WTC11 (cell line): Measurements from ENCODE around the gene ZFAND3. TPM values are rescaled to one million over a fixed set of nuclear protein-coding genes. Genes with fewer than 3 reads are reported as not detected.

ENCODE experiments used
- ATAC-seq: fragments of 200-7000 bp; cut with Tn5 transposase; 2 replicates; pipeline ENCODE4 v1.10.0; 2021; ENCODE audit warnings: mild to moderate bottlenecking, moderate library complexity
- CTCF ChIA-PET: fragments of 300-600 bp; sonication (Branson Sonifier 250); formaldehyde crosslinking; loops from one replicate; lab custom pipeline; 2021; ENCODE audit warnings: antibody characterized with exemption; lab: Charles Lee
- POLR2A ChIA-PET: fragments of 350-600 bp; sonication (Branson Sonifier 250); formaldehyde crosslinking; loops from one replicate; lab custom pipeline; 2021; ENCODE audit warnings: antibody characterized with exemption; lab: Charles Lee
- DNase-seq: peaks from one replicate; pipeline ENCODE4 v3.0.0; 2021; ENCODE audit warnings: low spot score
- H3K27ac Mint-ChIP-seq: 2 replicates; pipeline ENCODE4 v1.8.0; 2021; ENCODE audit warnings: mixed read lengths
- H3K27me3 Mint-ChIP-seq: 2 replicates; pipeline ENCODE4 v1.8.0; 2021; ENCODE audit warnings: low read depth, mild to moderate bottlenecking, moderate library complexity, mixed read lengths
- H3K36me3 Mint-ChIP-seq: 2 replicates; pipeline ENCODE4 v1.8.0; 2021; ENCODE audit warnings: mixed read lengths
- H3K4me1 Mint-ChIP-seq: 2 replicates; pipeline ENCODE4 v1.8.0; 2022; ENCODE audit warnings: mixed read lengths
- H3K4me3 Mint-ChIP-seq: 2 replicates; pipeline ENCODE4 v1.8.0; 2021; ENCODE audit warnings: mild to moderate bottlenecking, moderate library complexity, mixed read lengths
- H3K9me3 Mint-ChIP-seq: 2 replicates; pipeline ENCODE4 v1.8.0; 2021; ENCODE audit warnings: mixed read lengths
- CREM ChIP-seq: sonication (generic); formaldehyde crosslinking; IDR thresholded peaks from 2 replicates; pipeline ENCODE4 v1.8.1; 2022; ENCODE audit warnings: mild to moderate bottlenecking, missing genetic modification reagents, moderate library complexity
- E2F5 ChIP-seq: sonication (generic); formaldehyde crosslinking; IDR thresholded peaks from 2 replicates; pipeline ENCODE4 v1.8.1; 2022; ENCODE audit warnings: mild to moderate bottlenecking, moderate library complexity, missing genetic modification reagents
- ERG ChIP-seq: fragments of 250-450 bp; sonication (Bioruptor Pico); IDR thresholded peaks from 2 replicates; pipeline ENCODE4 v1.8.0; 2021; ENCODE audit warnings: mild to moderate bottlenecking
- ETV6 ChIP-seq: sonication (generic); formaldehyde crosslinking; IDR thresholded peaks from 2 replicates; pipeline ENCODE4 v1.8.1; 2022; ENCODE audit warnings: mild to moderate bottlenecking, missing genetic modification reagents
- FOXP1 ChIP-seq: sonication (generic); formaldehyde crosslinking; IDR thresholded peaks from 2 replicates; pipeline ENCODE4 v1.8.0; 2022; ENCODE audit warnings: missing genetic modification reagents, mild to moderate bottlenecking, moderate library complexity, borderline replicate concordance
- HMGA2 ChIP-seq: fragments of 250-450 bp; sonication (Bioruptor Pico); IDR thresholded peaks from 2 replicates; pipeline ENCODE4 v1.4.0; 2021; ENCODE audit warnings: mild to moderate bottlenecking, moderate library complexity
- HMGXB4 ChIP-seq: sonication (generic); formaldehyde crosslinking; IDR thresholded peaks from 2 replicates; pipeline ENCODE4 v1.8.1; 2023; ENCODE audit warnings: mild to moderate bottlenecking, moderate library complexity, missing genetic modification reagents
- IRF1 ChIP-seq: sonication (generic); formaldehyde crosslinking; IDR thresholded peaks from 2 replicates; pipeline ENCODE4 v1.8.0; 2023; ENCODE audit warnings: missing genetic modification reagents
- MYBL2 ChIP-seq: sonication (generic); formaldehyde crosslinking; IDR thresholded peaks from 2 replicates; pipeline ENCODE4 v1.8.1; 2023; ENCODE audit warnings: mild to moderate bottlenecking, moderate library complexity, missing genetic modification reagents
- PRDM15 ChIP-seq: sonication (generic); formaldehyde crosslinking; IDR thresholded peaks from 2 replicates; pipeline ENCODE4 v1.8.0; 2022; ENCODE audit warnings: missing genetic modification reagents
- USF1 ChIP-seq: sonication (generic); formaldehyde crosslinking; IDR thresholded peaks from 2 replicates; pipeline ENCODE4 v1.8.0; 2022; ENCODE audit warnings: mild to moderate bottlenecking, missing genetic modification reagents
- ZMAT4 ChIP-seq: fragments of 250-450 bp; sonication (Bioruptor Pico); IDR thresholded peaks from 2 replicates; pipeline ENCODE4 v1.9.0; 2021; ENCODE audit warnings: mild to moderate bottlenecking
- ZNF219 ChIP-seq: sonication (generic); formaldehyde crosslinking; IDR thresholded peaks from 2 replicates; pipeline ENCODE4 v1.8.0; 2023; ENCODE audit warnings: missing genetic modification reagents, mild to moderate bottlenecking, borderline replicate concordance
- ZNF396 ChIP-seq: fragments of 250-450 bp; sonication (Bioruptor Pico); IDR thresholded peaks from 2 replicates; pipeline ENCODE4 v1.8.0; 2021; ENCODE audit warnings: mild to moderate bottlenecking, moderate library complexity, borderline replicate concordance
- ZNF425 ChIP-seq: fragments of 250-450 bp; sonication (Bioruptor Pico); conservative IDR thresholded peaks from 2 replicates; pipeline ENCODE4 v1.9.0; 2021; ENCODE audit warnings: mild to moderate bottlenecking
- ZNF512 ChIP-seq: sonication (generic); formaldehyde crosslinking; IDR thresholded peaks from 2 replicates; pipeline ENCODE4 v1.8.1; 2022; ENCODE audit warnings: missing genetic modification reagents, borderline replicate concordance
- ZNF671 ChIP-seq: fragments of 250-450 bp; sonication (Bioruptor Pico); IDR thresholded peaks from 2 replicates; pipeline ENCODE4 v1.8.0; 2021; ENCODE audit warnings: mild to moderate bottlenecking
- total RNA-seq: library from RNA; stranded (reverse); gene quantifications from 3 replicates; pipeline ENCODE4 v1.2.3, GENCODE V29; 2021

ZFAND3 gene
- total RNA-seq, 1 experiment from 2014 or later = 50.3 TPM

- ChIA-PET CTCF (interaction anchor here (0.7 to 0.8 kb wide), 3 partner anchors 38 to 444 kb away, joined by 3 to 4 read pairs (median 3); no protein-coding TSS in a partner anchor), POLR2A (no interaction called here)
- Mint-ChIP-seq H3K27ac (peak overlapping the region; percentile 68; the same call in 1 of the 2 replicates), H3K36me3 (no peaks in the 10 kb centered on the region), H3K27me3 (no peaks in the 10 kb centered on the region), H3K9me3 (no peaks in the 10 kb centered on the region), H3K4me1 (peaks cover 35% of the 10 kb centered on the region), H3K4me3 (no peak overlapping the region)
- no peak for TF ChIP-seq ZNF671 (CRISPR knock-in tag)
- TF ChIP-seq IRF1 (CRISPR knock-in tag) = no peak
- TF ChIP-seq PRDM15 = no peak
- TF ChIP-seq ETV6 (CRISPR knock-in tag) = no peak
- no peak for TF ChIP-seq ZMAT4 (CRISPR knock-in tag)
- DNase-seq = no peak
- no peak for ATAC-seq
Measured at GRCh38 chr6:38149531-38149930, 330.0 kb downstream of the ZFAND3 start.

GRCh38 chr6:38150021-38150420 lies 330.5 kb downstream of the ZFAND3 start:
- no peaks in the 10 kb centered on the region for H3K27me3 Mint-ChIP-seq
- ATAC-seq = no peak
- no peak for TF ChIP-seq FOXP1 (CRISPR knock-in tag)
- TF ChIP-seq ZNF425 (CRISPR knock-in tag) = no peak
- TF ChIP-seq MYBL2 (CRISPR knock-in tag) = no peak
- TF ChIP-seq HMGA2 (CRISPR knock-in tag) = no peak
- ChIA-PET POLR2A (no interaction called here), CTCF (interaction anchor here (0.5 to 0.8 kb wide), 3 partner anchors 53 to 445 kb away, joined by 3 to 4 read pairs (median 3); no protein-coding TSS in a partner anchor)
- no peak for DNase-seq
- H3K4me3 Mint-ChIP-seq = no peak overlapping the region
- H3K27ac Mint-ChIP-seq = no peak overlapping the region
- no peaks in the 10 kb centered on the region for H3K36me3 Mint-ChIP-seq
- H3K9me3 Mint-ChIP-seq = no peaks in the 10 kb centered on the region
- H3K4me1 Mint-ChIP-seq = peaks cover 31% of the 10 kb centered on the region

GRCh38 chr6:38150681-38151296 lies 331.3 kb downstream of the ZFAND3 start:
- ChIA-PET CTCF (no interaction called here), POLR2A (no interaction called here)
- ATAC-seq (no peak), DNase-seq (peak; percentile 6)
- H3K27me3 Mint-ChIP-seq = no peaks in the 10 kb centered on the region
- H3K9me3 Mint-ChIP-seq = no peaks in the 10 kb centered on the region
- H3K4me1 Mint-ChIP-seq = peaks cover 23% of the 10 kb centered on the region
- no peak overlapping the region for H3K4me3 Mint-ChIP-seq
- no peaks in the 10 kb centered on the region for H3K36me3 Mint-ChIP-seq
- H3K27ac Mint-ChIP-seq = no peak overlapping the region
- TF ChIP-seq E2F5 (CRISPR knock-in tag) = no peak
- TF ChIP-seq HMGXB4 = no peak
- no peak for TF ChIP-seq ZNF512 (CRISPR knock-in tag)
- no peak for TF ChIP-seq ZNF219 (CRISPR knock-in tag)
- TF ChIP-seq CREM (CRISPR knock-in tag) = no peak
- TF ChIP-seq USF1 (CRISPR knock-in tag) = no peak
- no peak for TF ChIP-seq ERG (CRISPR knock-in tag)
- TF ChIP-seq ZNF396 = no peak
